ENCODE data around the gene VWA1.
"Not testable (repeated sequence)": the region's sequence is repeated elsewhere in the genome, so short reads cannot be mapped to it uniquely, and the experiment has no call there.

Gene VWA1

DNA sequence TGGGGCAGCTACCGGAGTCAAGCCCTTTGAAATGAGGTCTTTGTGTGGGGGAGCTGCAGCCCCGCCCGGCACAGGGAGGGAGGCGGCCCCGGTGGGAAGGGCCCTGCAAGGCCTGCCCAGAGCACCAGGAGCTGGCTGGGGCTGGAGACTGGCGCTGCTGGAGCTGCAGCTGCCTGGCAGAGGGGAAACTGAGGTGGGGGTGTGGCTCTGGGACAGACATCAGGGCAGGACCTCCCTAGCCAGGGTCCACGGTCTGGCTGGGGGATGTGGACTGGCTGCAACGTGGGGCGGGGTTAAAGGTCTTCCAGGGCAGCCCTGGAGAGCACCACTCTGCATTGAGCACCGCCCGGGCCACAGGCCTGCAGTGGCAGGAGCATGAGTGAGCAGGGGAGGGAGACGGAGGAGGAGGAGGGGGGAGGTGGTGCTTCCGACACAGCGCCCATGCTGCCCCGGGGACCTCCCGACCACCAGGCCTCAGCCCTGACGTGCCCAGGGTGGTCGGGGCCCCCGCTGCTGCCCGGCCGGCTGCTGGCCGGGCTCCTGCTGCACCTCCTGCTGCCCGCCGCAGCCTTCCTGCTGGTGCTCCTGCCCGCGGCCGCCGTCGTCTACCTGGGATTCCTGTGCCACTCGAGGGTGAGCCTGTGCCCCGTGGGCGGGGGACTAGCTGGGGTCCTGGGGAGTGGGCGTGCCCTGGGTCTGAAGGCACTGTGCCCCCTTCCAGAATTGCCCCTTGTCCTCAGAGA is 9.6 kb upstream of the VWA1 start:
- no peak for DNase-seq

DNA sequence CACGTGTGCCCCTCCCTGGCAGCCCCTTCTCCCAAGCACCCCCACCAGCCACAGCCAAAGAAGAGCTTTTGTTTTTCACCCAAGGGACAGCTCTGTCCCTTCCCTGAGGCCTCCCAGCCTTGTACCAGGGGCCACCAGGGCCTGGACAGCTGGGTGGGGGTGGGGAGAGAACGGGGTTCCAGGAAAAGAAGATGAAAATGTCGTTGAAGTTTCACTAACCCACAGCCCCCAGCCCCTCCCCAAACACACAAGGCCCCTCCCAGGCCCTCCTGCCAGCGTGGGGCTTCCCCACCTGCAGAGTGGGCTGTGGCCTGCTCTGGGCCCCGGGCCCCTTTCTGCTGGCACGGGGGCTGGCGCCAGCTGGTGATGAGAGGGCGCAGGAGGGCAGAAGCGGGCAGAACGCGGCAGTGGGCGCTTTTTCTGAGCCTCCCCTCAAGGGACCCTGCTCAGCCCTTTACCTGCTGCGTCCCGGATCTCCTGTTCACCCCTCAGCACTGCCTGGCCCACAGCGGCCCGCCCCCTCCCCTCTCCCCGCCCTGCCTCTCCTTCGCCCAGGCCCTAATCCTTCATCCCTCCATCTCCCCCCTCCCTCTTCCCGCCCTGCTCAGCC is 8.9 kb upstream of the VWA1 start:
- no peak for DNase-seq

DNA sequence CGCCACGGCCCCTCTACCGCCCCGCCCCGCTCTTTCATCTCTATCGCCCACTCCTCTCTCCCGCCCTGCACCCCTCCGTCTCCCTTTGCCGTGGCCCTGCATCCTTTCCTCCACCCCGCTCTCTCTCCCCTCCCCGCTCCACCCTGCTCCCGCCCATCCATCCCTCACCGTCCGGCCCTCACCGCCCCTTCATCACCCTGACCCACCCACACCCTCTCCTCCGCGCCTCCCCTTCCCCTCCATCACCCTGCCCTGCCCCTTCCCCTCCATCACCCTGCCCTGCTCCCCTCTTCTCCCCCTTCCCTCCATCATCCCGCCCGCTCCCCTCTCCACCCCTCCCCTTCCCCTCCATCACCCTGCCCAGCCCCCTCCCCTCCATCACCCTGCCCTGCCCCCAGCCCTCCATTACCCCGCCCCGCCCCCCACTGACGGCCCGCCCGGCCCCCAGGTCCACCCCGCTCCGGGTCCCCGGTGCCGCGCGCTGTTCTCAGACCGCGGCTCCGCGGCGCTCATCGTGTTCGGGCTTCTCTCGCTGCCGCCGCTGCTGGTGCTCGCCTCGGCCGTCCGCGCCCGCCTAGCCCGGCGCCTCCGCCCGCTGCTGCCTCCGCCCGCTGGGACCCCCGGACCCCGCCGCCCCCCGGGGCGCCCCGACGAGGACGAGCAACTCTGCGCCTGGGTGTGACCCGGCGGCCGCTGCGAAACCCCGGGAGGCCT is 8.2 kb upstream of the VWA1 start:
- no peak for DNase-seq

DNA sequence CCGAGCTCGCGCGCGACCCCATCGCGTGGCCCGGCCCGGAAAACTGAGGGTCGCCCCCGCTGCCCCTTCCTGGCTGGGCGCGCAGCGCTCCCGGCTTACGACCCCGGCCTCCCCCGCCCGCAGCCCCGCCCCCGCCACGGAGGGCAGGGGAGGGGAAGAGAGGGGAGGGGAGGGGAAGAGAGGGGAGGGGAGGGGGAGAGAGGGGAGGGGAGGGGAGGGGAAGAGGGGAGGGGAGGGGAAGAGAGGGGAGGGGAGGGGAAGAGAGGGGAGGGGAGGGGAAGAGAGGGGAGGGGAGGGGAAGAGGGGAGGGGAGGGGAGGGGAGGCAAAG is 7.7 kb upstream of the VWA1 start:
- DNase-seq, result no peak

DNA sequence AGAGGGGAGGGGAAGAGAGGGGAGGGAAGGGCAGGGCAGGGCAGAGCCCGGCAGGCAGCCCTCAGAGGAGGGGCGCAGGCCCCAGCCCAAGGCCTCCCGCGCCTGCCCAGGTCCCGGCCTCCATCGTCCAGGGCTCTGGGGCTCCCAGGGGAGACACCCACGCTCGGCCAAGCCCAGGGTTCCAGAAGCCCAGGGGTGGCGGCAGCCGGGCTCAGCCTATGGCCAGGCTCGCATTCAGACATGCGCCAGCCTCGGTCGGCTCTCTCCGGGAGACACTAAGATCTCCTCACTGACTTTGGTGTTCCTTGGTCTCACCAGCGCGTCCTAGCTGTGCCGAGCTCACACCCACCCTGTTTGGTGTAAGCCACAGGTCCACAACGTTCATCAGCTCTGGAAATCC is 7.3 kb upstream of the VWA1 start:
- no peak for DNase-seq

DNA sequence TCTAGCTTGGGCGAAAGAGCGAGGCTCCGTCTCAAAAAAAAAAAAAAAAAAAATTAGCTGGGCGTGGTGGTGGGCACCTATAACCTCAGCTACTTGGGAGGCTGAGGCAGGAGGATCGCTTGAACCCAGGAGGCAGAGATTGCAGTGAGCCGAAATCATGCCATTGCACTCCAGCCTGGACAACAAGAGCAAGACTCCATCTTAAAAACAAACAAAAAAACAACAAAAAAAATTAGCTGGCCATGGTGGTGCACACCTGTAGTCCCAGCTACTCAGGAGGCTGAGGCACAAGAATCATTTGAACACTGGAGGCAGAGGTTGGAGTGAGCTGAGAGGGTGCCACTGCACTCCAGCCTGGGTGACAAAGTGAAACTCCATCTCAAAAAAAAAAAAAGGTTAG is 6.5 kb upstream of the VWA1 start:
- not testable (repeated sequence) for DNase-seq

DNA sequence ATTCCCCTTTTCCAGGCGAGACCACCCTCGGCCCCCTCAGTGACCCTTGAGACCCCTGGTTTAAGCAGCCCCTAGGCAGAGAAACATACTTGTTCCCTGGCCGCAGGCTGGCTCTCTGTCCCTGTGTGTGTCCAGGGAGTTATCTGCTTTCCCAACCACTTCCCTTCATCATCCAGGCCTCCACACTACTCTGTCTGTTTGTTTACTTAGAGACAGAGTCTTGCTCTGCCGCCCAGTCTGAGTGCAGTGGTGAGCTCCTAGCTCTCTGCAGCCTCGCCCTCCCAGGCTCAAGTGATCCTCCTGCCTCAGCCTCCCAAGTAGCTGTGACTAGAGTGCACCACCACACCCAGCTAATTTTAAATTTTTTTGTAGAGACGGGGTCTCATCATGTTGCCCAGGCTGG is 5.8 kb upstream of the VWA1 start:
- no peak for DNase-seq

DNA sequence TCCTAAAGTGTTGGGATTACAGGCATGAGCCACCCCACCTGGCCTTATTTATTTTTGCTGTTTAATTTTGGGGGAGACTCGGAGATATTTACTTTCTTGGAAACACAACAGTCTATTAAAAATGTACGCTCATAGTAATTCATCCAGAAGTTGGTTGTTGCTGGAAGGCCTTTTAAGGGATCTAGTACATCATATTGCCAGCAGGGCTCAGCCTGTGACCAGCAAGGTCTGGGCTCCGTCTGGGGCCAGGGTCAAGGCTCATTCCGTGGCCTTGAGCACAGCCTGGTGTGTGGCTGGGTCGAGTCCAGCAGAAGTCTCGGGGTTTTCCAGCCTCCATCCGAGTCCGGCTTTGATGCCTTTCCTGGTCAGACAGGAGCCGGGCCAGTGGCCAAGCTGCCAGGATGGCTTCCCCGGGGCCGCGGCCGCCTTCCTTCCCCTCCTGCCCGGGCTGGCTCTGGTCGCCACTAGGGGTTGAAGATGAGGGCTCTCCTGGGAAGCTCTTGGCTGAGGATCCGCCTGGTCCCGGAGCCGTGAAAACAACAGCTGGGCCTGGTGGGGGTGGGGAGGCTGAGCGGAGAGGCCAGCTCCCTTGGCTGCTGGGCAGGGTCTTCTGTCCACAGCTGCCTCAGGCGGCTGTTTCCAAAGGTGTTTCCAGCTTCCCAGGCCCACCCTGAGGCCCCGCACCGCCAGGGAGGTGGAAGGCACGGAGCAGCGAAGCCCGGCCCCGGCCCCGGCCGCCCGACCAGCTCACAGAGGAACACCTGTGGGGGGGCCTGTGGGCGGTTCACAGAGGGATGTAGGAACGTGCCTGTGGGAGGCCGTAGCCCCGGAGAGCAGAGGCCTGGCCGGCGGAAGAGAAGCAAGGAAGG is 5.1 kb upstream of the VWA1 start:
- no peak for DNase-seq

DNA sequence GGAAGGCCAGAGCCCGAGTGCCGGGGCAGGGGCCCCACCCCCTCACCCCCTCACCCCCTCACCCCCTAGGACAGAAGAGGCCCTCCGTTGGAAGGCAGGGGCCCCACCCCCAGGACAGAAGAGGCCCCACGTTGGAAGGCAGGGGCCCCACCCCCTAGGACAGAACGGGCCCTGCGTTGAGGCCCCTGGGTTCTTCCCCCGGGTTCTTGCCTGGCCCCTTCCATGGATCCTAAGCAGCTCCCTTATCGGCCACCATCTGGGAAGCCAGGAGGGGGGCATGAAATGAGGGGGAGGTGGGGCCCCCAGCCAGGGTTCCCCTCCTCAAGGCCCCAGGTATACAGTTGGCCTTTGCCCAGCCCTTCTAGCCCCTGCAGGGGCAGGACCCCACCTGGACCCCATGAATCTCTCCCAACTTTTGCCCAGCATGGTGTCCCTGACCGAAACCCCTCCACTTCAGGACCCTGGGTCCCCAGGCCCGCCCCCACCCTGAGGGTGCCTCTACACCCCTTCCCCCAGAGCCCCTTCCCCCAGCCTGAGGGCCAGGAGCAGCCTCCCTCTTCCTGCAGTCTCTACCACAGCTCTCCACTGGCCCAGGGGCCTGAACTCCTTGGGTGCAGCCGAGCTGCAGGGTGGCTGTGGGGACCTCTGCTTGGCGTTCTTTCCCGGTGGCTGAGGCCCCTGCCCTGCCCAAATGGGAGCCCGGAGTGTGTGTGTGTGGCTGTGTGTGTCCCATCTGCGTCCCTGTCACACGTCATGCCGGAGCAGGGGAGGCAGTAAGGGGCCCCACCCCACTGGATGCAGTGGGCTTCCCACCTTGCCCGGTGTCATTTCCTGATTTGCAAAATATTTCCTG is 4.3 kb upstream of the VWA1 start:
- no peak for DNase-seq

DNA sequence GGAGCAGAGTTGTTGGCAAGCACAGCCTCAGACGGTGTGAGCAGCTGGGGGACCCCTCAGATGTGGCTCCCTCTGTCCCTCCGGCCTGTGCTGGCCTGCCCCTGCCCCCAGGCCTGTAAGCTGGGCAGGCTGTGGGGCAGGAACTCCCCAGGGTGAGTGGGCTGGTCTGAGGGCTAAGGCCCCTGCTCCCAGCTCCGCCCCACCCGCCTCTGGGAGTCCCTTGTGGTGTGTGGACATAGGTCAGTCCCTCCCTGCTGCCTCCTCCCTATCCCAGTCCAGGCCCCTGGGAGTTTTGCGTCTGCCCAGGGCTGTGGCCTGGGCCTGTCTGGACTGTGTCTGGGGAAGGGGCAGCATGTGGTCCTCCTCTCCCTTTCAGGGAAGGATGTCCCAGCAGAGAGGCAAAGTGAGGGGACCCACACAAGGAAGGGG is 3.6 kb upstream of the VWA1 start:
- no peak for DNase-seq

DNA sequence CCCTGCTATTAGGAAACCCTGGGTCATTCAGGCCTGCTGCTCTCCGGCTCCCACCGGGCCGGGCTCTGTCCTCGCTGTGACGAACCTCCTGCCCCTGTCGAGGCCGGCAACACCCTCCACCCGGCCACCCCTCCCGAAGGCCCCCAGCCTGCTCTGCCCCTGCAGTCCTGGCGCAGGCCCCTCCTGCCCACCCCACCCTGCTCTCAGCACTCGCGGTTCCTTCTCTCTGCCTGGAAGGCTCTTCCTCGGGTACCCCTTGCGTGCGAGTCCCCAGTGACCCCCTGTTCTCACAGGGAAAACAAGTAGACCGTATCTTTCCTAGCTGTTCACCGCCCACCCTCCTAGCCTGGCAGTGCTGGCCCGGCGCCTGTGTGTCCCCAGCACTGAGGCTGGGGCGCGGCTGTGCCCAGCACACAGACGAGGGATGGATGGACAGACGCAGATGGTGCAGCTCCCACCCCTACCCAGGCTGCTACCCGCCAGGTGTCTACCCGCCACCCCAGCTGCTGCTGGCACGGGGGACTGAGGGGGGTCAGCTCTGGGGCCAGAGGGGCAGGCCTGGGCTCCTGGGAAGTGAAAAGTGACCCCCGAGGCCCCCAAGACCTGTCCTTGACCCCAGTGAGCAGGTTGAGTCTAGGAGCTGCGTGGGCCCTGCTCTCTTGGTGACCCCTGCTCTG is 3.1 kb upstream of the VWA1 start:
- no peak for DNase-seq

DNA sequence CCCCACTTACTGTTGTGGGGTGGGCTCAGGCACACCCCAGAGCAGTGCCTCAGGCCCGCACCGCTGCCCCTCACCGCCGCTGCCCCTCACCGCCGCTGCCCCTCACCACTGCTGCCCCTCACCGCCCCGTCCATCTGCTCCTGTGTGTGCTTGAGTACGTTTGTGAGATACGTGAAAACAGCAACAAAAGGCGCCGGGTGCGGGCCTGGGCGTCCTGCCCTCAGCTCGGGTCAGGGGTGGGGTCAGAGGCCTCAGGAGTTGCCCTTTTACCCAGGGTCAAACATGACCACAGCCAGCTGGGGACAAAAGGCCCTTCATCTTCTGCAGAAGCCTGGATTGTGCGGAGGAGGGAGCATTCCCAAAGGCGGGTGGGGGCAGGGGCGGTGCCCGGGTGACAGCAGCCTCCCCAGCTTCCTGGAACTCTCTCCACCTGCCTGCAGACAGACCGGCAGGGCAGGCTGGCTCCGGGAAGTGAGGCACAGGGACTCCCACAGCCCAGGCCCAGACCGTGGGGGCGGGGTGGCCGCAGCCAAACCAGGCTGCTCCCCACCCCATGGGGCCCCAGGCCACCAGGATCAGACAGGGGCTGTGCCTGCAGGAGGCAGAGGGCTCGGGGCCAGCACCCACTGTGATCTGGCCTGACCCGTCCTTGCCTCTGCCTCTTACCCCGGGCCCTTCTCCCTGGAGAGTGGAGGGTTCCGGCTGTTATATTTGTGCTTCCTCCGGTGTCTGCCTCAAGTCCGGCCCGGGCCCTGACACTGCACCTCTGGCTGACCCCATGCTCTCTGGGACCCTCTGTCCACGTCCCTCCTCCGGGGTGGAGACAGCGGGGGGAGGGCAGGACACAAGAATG is 2.3 kb upstream of the VWA1 start:
- DNase-seq, result no peak

DNA sequence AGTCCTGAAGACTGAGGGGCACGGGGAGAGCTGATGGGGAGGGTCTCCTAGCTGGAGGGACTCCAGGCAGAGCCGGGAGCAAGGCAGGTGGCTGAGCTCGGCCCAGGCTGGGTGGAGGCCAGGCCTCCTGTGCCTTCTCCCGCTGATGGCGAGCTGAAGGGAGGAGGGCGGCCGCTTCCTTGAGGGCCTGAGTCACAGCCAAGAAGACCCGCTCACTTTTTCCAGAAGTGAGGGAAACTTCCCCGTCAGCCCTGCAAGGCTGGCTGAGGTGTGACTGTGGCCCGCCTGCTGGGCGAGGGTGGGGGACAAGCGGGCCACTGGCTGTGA is 1.7 kb upstream of the VWA1 start:
- peak; percentile 36 for DNase-seq

DNA sequence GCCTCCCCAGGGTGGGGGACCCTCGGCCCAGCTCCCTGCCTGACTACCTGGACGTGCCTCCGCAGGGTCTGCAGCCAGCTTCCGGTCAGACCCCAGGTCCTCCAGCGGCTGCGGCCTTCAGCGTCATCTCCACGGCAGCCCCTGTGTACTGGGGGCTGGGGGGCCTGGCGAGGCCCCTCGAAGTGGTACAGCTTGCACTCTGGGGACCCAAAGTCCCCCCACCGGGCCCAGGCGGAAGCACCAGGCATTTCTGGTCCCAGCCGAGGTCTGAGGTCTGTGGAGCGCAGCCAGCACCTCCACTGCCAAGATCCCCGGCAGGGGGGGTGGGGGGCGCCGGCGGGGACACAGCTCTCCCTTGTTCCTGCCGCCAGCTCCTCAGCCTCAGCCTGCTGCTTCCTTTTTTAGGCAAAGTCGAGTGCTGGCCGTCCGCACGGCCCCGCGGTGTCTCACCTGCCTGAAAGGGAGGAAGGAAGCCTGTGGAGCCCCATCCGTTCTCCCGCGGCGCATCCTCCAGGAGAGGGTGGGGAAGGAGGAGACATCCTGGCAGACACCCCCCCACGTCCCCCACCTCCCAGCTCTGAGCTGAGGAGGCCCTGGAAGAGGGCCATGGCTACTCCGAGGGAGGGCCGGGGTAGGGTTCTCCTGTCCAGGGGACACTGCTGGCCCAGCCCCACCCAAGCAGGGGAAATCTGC is 1.2 kb upstream of the VWA1 start:
- no peak for DNase-seq

DNA sequence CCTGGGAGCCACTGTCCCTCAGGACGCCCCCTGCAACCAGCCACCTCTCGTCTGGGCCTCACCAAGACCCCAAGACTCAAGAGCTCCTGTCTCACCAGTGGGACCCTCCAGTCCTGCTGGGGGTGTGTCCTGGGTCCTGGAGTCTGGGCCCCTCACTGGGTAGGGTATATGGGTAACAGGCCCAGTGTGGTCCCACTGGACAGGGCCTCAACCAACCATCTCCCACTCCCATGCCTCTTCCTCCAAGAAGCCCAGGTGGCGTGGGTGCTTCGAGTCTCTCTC is 725 bp upstream of the VWA1 start:
- DNase-seq, result no peak

DNA sequence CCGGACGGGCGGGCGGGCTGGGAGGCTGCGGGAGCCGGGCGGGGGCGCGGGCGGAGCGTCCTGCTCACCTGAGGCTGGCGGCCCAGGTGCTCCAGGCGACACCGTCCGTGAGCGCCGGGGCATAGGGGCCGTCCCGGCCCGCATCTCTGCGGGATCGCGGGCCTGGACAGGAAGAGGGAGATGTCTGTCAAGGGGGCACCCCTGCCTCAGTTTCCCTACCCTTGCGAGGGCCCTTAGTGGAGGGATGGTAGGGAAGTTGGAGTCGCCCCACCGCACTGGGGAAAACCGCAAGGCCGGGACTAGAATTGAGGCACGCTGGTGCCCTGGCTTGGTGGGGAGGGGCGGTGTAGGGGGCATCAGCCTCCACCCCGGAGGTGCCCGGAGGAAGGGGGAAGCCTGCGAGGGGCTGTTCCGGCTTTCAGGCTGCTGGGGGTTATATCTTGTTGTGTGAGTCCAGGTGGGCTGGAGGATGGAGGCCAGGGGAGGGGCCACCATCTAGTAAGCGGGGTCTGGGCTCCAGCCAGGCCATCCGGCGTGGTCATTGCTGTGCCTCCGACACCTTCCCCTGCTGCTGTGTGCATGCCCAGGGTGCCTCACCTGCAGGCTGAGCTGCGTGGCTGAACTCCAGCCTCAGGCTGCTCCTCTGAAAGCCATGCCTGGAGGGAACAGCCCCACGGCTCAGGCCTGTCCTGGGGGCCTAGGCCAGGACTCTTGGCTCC is 580 bp downstream of the VWA1 start:
- DNase-seq, result no peak

DNA sequence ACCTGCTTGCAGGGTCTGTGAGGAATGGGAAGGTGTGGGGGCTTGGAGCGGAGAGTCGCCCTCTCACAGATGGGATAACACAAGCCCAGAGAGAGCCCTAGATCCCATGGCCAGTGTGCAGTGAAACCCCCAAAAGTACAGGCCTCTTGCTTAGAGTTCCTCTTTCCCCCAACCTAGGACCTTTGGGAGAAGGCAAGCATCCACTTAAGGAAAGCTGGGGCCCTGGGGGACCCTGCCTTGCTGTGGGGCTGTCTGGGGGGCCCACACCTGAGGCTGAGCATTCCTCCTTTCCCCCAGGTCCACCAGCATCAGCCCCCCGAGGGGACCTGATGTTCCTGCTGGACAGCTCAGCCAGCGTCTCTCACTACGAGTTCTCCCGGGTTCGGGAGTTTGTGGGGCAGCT is 1.1 kb downstream of the VWA1 start:
- DNase-seq, result no peak

DNA sequence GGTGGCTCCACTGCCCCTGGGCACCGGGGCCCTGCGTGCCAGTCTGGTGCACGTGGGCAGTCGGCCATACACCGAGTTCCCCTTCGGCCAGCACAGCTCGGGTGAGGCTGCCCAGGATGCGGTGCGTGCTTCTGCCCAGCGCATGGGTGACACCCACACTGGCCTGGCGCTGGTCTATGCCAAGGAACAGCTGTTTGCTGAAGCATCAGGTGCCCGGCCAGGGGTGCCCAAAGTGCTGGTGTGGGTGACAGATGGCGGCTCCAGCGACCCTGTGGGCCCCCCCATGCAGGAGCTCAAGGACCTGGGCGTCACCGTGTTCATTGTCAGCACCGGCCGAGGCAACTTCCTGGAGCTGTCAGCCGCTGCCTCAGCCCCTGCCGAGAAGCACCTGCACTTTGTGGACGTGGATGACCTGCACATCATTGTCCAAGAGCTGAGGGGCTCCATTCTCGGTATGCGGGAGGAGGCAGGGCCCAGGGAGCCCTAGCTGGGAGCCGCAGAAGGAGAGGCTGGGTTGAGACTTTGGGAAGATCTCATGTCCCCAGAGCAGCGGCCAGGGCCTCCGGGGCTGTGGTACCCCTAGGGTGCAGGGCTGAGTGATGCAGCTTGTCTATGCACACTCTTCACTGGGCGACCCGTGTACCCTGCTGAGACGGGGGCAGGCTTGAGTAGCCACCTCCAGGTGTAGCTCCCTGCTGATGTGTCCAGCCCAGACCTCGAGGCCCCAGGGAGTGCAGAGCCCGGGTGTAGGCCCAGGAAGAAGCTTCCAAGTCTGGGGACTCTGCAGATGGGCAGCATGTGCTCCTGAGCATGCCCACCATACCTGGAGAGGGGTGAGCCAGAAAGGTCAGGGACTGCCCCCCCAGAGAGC is 1.8 kb downstream of the VWA1 start:
- DNase-seq, result no peak

DNA sequence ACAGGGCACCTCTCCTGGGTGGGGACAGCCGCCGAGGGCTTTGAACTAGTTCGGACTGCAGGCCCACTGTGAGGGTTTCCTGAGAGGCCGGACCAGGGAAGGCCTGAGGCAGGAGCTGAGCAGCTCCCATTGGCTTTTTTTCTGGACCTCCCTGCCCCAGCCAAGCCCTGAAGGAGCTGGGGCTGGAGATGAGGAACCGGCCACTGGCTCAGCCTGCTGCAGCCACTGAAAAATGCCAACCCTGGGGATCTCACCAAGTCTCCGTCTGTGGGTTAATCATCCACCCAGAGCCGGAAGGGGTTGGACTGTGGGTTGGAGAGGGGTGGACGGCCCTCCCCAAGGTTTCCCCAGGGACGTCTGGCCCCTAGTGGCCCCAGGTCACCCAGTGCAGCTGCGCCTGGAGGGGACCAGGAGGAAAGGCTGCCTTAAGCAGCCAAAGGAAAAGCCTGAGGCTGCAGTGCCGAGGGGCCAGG is 2.5 kb downstream of the VWA1 start:
- no peak for DNase-seq

All from inflammatory macrophage treated with lipopolysaccharide for 4 hours (primary cell).